NCI-H345 treated with DMSO at 0.1 percent for 48 hours (cell line): ENCODE measurements around the gene CTNNA2.
A peak's percentile ranks its signal among the peaks of the same experiment; 100 is the strongest.

ENCODE experiments used
- DNase-seq: peaks from one replicate; lab custom pipeline; 2025; ENCODE audit not compliant: unreplicated experiment; lab: John Stamatoyannopoulos, UW

The CTNNA2 gene

DNA sequence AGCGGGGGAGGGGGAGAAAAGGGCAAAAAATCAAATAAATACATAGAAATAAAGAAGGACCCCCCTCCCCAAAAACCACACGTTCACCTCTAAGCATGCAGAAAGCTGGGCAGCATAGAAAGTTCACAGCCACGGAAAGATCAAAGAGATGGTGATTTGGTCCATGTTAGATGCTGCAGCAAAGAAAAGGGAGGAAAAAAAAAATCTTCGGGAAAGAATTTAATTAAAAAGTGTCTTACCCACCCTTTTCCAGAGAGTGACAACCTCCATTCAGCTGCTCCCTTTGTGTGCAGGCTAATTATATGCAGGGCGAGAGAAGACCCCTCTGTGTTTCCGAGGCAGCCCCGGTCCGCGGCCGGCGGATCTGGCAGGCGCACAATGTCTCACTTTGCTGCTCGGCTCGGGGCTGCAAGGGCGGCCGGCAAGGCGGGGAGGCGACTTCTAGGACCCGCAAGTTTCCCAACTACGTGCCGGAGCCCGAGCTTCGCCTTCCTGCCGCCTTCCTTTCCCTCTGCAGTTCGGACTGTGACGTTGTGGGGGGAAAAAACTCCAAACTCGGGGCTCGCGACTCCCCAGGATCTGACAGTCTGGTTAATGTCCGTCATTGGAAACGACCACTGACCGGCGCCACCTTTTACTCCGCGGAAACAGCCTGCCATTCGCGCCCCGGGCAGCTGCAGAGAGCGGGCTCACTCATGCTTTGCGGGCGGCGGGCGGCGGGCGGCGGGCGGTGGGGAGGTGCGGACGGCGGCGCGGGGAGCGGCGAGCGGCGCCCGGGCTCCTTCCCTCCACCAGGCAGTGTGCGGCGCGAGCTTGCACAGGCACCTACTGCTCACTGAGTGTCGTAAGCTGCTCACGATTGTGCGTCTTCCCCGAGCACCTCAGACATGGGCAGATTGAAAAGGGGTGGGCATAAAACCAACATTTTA, 791.3 kb downstream of the CTNNA2 start, which contains the start of gene LRRTM1:
LRRTM1 (minus strand) TSS at position 844 of the 929 bp plus-strand sequence. CDS start 933 bp downstream, outside the sequence.
- peak; percentile 56 for DNase-seq

DNA sequence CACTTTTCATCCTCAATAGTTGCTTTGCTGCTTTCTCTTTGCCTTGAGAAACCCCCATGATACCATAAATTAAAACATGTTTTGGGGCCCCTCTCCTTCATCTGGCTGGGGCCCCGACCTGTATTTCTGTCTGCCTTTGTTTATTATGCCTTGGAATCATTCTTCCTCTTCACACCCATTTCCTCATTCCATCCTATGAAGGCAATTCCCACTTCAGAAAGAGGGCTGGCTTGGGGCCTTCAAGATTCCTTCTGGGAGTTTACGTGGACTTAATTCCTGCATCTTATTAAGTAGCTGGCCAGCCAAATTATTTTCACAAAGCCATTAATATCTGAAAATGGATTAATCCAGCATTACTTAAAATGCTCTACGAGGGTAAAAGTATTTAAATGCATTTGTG, 798.5 kb downstream of the CTNNA2 start:
- DNase-seq: no peak

DNA sequence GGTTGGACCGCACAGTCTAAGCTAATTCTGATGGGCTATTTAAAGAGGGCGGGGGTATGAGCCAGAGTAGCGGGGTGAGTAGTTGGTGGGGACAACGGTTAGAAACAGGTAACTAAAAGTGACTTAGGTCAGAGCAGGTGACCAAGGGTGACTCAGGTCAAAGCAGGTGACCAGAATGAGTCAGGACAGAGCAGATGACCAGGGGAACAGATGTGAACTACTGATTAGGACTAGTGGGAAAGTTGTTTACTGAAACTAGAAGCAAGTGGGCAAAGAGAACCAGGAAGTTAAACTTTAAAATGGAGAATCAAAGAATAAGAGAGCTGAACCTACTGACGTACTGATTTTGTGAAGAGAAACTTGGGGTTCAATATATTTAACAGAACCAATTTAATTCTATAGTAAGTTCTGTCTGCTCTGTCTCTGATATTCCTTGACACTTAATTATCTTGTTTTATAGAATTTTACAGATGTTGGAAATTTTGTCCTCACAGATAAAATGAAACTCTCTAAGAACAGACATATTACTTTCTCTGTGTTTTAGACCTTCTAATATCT, 799.5 kb downstream of the CTNNA2 start:
- no peak for DNase-seq

DNA sequence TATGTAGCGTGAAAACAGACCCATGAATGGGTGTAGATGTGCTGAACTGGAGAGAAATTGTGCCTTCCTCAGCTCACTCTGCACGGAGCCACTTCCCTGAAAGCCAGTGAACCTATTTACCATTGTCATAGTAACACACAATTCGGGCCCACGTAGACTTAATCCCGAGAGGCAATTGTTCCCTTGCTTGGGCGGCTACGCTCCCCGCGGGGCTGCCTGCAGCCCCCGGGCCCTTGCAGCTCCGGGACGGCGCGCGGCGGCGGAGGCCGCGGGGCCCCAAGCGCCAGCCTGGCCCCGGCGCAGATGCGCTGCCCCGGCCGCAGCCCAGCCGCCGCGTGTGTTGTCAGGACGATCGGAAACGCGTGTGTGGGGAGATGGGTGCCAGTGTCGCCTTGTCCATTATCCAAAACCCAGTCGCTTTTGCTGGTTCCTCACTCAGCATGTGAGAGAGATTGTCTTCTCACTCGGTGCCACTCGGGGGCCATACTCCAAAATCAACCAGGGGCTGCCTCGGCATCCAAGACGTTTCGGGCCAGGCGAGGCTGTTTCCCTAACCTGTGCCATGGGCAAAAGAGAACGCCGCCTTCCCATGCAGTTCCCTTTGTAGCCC, 809.6 kb downstream of the CTNNA2 start:
- no peak for DNase-seq

DNA sequence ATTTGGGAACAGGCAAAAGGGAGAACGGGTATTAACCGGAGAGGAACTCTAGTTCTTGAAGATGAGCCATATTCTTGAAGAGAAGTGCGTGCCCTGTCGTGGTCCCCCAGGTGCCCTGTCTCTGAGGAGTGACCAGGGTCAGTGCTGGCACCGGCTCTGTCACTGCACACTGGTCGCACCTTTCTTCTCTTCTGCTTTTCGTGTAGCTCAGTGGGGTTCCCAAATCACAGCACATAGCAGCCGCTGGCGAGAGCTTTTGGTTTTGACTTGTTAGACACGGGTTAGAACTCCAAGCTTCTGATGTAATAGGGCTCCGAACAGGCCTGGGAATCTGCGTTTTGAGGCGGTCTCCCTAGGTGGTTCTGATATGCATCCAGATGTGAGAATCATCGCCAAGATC, 810.1 kb downstream of the CTNNA2 start:
- DNase-seq: no peak

DNA sequence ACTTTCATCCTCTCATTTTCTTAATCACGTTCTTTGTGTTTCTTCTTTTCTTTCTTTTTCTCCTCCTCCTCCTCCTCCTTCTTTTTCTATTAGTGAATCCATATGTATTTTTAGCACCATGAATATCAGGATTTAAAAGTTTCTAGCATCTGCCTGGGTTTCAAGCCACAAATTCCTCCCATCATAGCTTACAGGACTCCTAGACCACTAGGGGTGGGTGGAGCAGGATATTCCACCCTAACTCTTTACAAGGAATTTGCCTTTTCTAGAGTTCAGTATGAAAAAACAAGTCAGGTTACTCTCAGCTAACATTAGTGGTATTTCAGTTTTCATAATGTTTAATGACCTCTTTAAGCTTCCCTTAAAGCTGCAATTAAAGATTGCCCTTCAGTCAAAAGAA, 810.8 kb downstream of the CTNNA2 start:
- DNase-seq: no peak

DNA sequence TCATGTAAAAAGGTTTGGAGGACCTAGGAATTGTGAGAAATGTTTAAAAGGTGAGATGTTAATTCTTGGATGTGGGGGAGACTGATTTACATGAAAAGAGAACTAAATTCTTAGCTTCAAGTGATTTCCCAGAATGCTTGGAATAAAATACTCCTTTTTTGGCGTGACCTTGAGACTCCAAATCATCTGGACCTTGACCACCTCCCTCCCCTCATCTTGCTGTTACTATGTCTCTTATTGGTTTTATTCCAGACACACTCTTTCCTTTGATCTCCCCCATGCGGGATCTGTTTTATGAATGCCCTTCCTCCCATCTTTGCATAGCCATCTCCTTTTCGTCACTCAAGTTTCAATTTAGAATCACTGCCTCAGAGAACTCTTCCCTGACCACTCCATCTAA, 811.7 kb downstream of the CTNNA2 start:
- no peak for DNase-seq

DNA sequence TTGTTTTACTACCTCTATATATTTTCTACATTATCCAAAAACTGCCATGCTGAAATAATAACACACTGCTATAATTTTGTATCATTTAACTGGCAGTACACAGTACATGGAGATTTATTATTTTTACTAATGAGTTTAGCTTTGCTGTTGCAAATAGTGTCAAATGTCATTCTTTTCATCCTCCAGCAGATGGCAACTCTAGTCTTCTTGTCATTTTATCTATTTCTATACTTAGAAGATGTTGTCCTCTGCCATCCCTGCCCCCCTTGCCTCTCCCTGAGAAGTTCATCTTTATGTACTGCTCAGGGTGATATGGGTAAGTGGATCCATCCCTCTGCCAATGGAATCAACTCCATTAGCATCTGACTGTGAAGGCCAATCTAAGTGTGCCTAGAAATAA, 813.4 kb downstream of the CTNNA2 start:
- peak; percentile 38 for DNase-seq

DNA sequence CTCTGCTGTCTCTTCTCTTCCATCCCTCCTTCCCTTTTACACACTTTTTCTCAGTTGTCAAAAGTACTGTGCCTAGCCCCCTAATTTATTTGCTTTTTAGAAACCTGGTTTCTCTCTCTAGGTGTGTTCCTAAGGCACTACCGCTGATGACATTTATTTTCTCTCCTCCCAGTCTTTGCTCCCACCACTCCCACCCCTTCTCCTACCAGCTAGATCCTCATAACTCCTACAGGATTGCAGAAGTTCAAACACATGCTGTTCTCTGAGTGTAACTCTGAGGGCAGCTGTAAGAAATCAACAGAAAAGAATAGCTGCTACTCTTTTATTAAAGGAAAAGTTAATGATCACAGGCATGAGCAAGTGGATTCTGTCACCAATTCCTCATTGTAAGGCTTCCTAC, 814.0 kb downstream of the CTNNA2 start:
- no peak for DNase-seq

DNA sequence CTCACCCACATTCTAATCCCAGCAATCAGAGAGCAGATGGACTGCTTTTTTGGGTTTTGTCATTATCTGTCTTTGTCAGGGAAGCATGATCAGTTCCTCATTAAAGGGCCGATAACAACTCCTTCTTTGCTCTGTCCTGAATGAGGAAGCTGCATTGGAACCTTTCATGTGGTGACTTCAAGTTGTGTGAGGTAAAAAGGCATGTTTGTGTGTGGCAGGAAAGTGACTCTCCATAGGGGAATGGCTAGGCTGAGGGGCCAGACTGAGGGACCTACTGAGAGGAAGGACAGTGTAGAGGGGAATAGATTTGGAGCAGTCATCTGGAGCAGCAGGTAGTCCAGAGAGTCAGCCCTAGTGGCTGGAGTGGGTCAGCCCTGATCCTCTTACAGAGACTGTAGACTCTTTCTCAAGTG, 815.3 kb downstream of the CTNNA2 start:
- no peak for DNase-seq

DNA sequence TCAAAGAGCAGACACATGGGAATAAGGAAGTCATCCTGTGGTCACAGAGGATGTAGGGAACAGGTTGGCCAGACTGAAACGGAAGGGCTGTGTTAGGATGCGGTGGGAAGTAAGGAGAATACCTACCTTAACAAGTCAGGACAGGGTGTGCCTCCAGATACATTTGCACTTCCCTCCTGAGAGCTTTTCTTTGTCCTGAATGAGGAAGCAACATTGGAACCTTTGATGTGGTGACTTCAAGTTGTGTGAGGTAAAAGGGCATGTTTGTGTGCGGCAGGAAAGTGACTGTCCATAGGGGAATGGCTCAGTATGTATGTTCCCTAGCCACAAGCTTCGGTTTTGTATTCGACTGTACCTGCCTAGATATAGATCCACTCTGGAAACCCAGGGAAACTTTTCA, 816.6 kb downstream of the CTNNA2 start:
- DNase-seq: no peak

DNA sequence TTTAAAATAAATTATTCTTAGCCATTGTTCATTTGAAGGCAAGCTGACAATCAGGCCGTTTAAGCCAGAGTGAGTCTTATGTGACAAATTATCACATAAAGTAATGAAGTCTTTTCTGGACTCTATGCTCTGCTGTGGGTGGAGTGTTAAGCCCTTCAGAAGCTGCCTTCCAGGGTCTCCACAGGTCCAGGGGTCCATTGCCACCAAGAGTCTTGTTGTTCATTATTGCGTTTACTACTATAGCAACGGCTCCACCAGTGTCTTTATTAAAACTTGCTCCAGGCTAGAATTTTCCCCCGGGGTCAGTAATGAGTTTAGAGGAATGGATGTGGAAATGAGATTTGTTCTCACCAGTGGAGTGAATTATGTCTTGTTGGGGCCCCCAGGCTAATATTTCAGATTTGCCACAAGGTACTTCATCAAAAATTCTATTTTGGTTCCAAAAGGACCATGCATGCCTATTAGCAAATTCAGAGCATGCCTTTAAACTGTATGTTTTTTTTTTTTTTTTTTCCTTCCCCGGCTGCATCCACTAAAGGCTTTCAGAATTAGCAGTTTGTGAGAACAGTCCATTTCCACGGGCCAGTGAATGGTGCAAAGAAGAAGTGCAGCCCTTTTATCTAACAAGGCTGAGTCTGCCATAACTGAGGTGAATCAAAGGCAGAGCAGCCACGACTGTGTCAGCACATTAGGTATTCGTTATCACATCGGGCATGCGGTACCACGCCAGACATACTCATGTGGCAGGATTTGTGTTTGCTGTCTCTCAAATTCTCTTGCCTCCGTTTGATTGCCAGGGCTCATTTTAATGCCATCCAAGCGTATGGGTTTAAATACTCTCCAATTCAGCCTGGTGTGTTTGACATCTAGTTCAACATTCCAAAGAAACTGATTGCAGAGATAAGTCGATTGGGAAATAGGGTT, 817.9 kb downstream of the CTNNA2 start:
- no peak for DNase-seq

DNA sequence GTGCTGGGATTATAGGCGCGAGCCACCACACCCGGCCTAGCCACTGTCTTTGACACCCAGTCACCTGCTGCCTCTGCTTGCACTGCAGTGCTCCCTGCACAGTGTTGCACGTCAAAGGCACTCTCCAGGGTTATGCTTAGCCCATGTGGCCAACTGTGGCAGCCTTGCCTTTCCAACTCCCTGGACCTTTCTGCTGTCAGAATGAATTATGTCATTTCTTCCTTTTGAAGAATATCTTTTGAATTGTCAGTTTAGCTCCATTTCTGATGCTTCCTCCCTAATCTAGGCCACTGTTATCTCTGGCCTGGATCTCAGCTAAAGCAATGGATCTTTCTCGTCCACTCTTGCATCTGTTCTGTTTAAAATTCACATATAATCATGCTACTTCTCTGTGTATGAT, 821.0 kb downstream of the CTNNA2 start:
- DNase-seq: no peak

DNA sequence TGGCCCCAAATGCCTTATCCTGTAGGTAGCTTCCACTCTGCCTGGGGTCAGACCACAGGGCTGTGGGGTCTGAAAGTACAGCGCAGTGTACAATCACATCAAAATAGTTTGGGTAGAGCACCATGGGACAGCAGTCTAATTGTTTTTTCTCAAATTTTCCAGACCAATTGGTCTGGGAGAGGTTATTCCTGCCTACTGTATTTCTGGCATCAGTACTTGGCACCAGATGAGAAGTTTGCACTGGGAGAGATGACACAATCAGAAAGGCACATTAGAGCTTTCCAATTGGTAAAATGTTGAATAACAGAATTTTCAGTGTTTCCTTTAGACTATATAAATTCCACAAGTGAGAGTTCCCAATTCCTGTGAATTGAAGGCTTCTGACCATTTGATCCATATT, 822.6 kb downstream of the CTNNA2 start:
- DNase-seq: no peak

DNA sequence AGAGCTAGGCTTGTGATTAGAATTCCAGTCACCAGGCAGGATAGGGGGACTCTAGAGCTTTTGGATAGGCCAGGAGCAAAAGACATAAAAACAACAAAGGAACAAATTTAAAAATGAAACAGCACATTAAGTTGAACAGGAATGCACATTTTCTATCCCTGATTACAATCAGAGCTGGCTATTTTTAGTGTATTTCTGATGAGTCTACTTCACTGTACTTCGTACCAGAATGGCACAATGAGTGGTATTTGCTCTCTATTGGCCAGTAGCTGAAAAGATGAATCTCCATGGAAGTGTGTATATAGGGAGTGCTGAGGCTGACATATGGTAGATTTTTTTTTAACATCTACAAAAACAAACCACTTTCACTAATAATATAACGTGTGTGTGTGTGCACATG, 825.9 kb downstream of the CTNNA2 start:
- no peak for DNase-seq

DNA sequence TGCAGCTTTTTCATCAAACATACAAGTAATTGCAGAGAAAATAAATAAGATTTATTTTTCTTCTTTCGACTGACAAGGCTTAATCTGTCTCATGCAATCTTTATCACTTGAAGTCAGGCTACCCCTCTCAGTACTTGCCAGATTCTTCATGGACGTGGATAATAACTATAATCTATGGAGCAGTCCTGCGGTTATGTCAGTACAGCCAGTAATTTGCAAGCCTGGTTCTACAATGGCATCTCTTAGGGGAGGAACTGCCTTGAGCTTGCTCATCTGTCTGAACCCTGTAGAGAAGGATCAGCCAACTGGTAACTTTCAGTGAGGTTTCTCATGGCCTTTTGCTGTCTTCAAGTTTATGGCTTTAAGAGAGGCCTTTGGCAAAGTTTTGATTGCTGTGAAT, 827.2 kb downstream of the CTNNA2 start:
- DNase-seq: no peak

DNA sequence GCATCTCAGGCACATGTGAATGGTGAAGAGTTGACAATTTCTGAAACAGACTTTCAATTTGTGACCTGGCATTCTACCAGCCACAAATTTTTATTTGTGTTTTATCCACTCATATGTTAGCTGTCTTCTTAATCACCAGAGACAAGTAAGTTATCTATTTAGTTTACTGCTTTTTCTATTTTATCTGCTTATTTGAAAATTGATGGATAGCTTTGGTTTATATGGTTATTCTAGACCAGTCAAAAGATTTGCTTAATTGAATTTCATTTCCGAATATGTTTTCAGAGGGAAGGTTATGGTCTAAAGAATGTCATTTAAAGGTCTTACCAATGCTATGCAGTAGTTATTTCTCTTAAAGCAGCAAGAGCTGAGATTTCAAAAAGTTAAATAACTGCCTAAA, 835.2 kb downstream of the CTNNA2 start:
- no peak for DNase-seq

DNA sequence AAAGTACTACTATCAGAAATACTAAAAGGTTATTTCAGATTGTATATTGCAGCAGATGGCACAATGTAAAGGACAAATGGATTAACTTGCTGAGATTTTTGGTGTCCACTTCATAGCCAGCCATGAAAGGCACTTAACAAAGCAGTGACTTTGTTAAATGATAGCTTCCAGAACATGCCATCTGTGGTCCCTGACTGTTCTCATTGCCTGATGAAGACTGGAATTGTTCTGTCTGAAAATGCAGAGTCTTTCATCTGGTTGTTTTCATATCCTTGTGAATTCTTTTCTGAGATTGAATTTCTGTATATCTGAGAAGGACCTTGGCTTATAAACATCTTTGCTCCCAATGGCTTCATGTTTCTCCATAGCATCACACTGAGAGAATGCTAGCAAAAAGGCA, 836.1 kb downstream of the CTNNA2 start:
- no peak for DNase-seq

DNA sequence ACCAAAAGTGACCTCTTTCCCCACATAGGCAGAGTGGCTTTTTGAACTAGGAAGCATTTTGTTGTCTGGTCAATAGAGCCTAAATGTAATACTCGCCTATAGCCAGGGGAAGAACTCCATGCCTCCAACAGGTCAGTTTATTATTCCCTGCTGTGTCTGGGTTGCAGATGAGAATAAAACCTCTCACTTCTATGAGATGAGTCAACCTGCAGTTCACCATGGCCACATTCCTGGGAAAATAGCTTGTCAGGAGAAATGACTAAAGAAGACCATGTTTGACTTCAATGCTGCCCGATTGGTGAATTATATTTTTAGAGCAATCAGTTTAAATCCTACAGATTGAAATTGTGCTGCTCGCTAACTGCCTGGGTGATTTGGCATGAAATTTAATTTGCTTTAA, 838.4 kb downstream of the CTNNA2 start:
- DNase-seq: no peak

DNA sequence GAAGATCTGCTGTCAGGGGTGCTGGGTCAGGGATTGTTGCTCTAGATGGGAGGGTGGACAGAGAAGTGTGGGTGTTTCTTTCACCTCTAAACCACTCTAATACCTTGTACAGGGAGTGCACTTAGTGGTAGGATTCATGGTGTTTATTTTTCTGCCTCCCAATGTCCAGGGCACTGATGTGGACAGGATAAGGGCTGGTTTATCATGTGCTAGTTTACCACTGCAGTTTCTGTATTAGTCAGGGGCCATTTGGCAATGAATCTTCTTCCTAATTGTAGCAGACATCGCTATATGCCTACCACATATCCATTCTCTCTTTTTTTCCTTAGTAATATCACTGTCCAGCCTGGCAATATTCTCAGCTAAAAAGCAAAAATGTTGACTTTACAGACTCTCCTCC, 842.0 kb downstream of the CTNNA2 start:
- DNase-seq: no peak

DNA sequence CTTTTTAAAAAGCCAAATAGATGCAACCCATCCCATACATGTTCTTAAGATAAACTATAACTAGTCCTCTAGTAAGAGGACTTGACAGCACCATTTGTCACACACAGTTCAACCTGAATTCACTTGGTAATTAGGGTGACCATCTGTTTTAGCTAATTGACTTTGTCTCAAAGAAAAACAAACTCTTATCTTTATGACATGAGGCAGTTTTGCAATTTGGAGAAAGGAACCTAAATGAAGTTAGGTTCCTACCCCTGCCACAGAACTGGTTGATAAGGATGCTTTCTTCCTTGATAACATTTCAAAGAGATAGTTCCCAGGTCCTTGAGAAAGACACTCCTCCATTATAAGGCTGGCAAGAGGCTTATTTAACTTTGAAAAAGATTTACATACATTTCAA, 849.1 kb downstream of the CTNNA2 start:
- no peak for DNase-seq
